ENCODE data around the gene MARCHF5.

- TF ChIP-seq, protein P1, sequence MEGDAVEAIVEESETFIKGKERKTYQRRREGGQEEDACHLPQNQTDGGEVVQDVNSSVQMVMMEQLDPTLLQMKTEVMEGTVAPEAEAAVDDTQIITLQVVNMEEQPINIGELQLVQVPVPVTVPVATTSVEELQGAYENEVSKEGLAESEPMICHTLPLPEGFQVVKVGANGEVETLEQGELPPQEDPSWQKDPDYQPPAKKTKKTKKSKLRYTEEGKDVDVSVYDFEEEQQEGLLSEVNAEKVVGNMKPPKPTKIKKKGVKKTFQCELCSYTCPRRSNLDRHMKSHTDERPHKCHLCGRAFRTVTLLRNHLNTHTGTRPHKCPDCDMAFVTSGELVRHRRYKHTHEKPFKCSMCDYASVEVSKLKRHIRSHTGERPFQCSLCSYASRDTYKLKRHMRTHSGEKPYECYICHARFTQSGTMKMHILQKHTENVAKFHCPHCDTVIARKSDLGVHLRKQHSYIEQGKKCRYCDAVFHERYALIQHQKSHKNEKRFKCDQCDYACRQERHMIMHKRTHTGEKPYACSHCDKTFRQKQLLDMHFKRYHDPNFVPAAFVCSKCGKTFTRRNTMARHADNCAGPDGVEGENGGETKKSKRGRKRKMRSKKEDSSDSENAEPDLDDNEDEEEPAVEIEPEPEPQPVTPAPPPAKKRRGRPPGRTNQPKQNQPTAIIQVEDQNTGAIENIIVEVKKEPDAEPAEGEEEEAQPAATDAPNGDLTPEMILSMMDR (IDR thresholded peaks at IDR 0.05): no peak
- no peak for TF ChIP-seq POLR2A (IDR thresholded peaks at IDR 0.05)
Measured at GRCh38 chr10:92356041-92356440, 65.1 kb downstream of the MARCHF5 start.
